Breast epithelium (tissue), 4 donors: Measurements from ENCODE around the gene PTGIR. TPM values are rescaled to one million over a fixed set of nuclear protein-coding genes. Genes with fewer than 3 reads are reported as not detected.

ENCODE experiments used
- DNase-seq, 2 donors: peaks; one replicate each; pipeline ENCODE4 v3.0.0-alpha.2; 2019; ENCODE audit warnings: low spot score in 2 of 2
- H3K27ac ChIP-seq, 2 donors: fragments of 200-600 bp; sonication (generic) in 1 of 2; one replicate each; pipeline ENCODE4 v1.5.1; 2016 to 2019; ENCODE audit warnings: mild to moderate bottlenecking in 1 of 2
- H3K27me3 ChIP-seq, 2 donors: fragments of 200-600 bp; sonication (generic) in 1 of 2; one replicate each; pipeline versions ENCODE4 v1.5.1 to v1.6.0; 2017 to 2019; ENCODE audit warnings: control low read depth in 1 of 2, mild to moderate bottlenecking in 1 of 2
- H3K36me3 ChIP-seq: fragments of 200-600 bp; one replicate; pipeline ENCODE4 v1.5.1; 2019
- H3K4me1 ChIP-seq, 2 donors: fragments of 200-600 bp; sonication (generic); one replicate each; pipeline ENCODE4 v1.5.1; 2016 to 2019; ENCODE audit warnings: control low read depth in 1 of 2
- H3K4me3 ChIP-seq, 3 donors: fragments of 200-600 bp; sonication (generic); 1 replicate in 2 of 3; 2 replicates in 1 of 3; pipeline ENCODE4 v1.5.1; 2016 to 2019; ENCODE audit warnings: mild to moderate bottlenecking in 3 of 3, moderate library complexity in 2 of 3
- H3K9me3 ChIP-seq, 2 donors: fragments of 200-600 bp; sonication (generic) in 1 of 2; one replicate each; pipeline ENCODE4 v1.5.1; 2016 to 2019; ENCODE audit warnings: control low read depth in 1 of 2
- CTCF ChIP-seq, 3 donors: fragments of 450-650 bp; IDR thresholded peaks; one replicate each; pipeline ENCODE4 v1.5.1; 2016 to 2017; ENCODE audit warnings: antibody characterized with exemption in 3 of 3, mild to moderate bottlenecking in 3 of 3, moderate library complexity in 3 of 3
- POLR2A ChIP-seq: fragments of 450-650 bp; IDR thresholded peaks from one replicate; pipeline ENCODE4 v1.6.1; 2016; ENCODE audit warnings: antibody characterized with exemption, mild to moderate bottlenecking, moderate library complexity
- POLR2AphosphoS5 ChIP-seq, 3 donors: sonication (generic); formaldehyde crosslinking; IDR thresholded peaks; one replicate each; pipeline ENCODE4 v1.6.1; 2017; ENCODE audit warnings: antibody characterized with exemption in 3 of 3
- intact Hi-C: fragments of 100-400 bp; cut with DNase I; formaldehyde crosslinking; loops from one replicate; pipeline ENCODE4 v1.15.1; 2023; ENCODE audit warnings: low total_unique reads
- total RNA-seq, 3 donors: library from RNA; depleted of rRNA; stranded (reverse); fragments of >200 nt; gene quantifications; one replicate each; pipeline ENCODE4 v1.1.0, GENCODE V29; 2016

PTGIR gene
- total RNA-seq, 3 donors from 2014 or later: 0.29 to 6.9 (median 1.3) TPM

GRCh38 chr19:46654621-46655152, 29.8 kb upstream of the PTGIR start:
- intact Hi-C loops: no loop called here
- TF ChIP-seq POLR2AphosphoS5 (IDR thresholded peaks at IDR 0.05) (no peak), POLR2A (no peak), CTCF (IDR thresholded peaks at IDR 0.05) (no peak)
- Histone ChIP-seq H3K4me3 (no peak overlapping the region), H3K27me3 (peaks cover 0 to 18% of the 10 kb centered on the region in 2 donors), H3K27ac (no peak overlapping the region), H3K9me3 (no peaks in the 10 kb centered on the region), H3K4me1 (peaks cover 0 to 3% of the 10 kb centered on the region in 2 donors), H3K36me3 (no peaks in the 10 kb centered on the region)
- no peak for DNase-seq

GRCh38 chr19:46650445-46650844, 25.6 kb upstream of the PTGIR start:
- no peaks in the 10 kb centered on the region for H3K36me3 ChIP-seq
- TF ChIP-seq POLR2A (no peak), POLR2AphosphoS5 (IDR thresholded peaks at IDR 0.05) (no peak), CTCF (IDR thresholded peaks at IDR 0.05) (no peak)
- no peak overlapping the region for H3K27ac ChIP-seq
- H3K9me3 ChIP-seq: peaks cover 0 to 4% of the 10 kb centered on the region in 2 donors
- no peak for DNase-seq
- H3K4me3 ChIP-seq: no peak overlapping the region
- intact Hi-C loops: no loop called here
- H3K4me1 ChIP-seq: no peaks in the 10 kb centered on the region
- peaks cover 0 to 25% of the 10 kb centered on the region in 2 donors for H3K27me3 ChIP-seq

- DNase-seq: no peak
- Histone ChIP-seq H3K27me3 (peaks cover 0 to 25% of the 10 kb centered on the region in 2 donors), H3K36me3 (no peaks in the 10 kb centered on the region), H3K4me1 (no peaks in the 10 kb centered on the region), H3K27ac (no peak overlapping the region), H3K4me3 (no peak overlapping the region), H3K9me3 (peaks cover 0 to 4% of the 10 kb centered on the region in 2 donors)
- intact Hi-C loops: no loop called here
- TF ChIP-seq POLR2A (no peak), POLR2AphosphoS5 (IDR thresholded peaks at IDR 0.05) (no peak), CTCF (IDR thresholded peaks at IDR 0.05) (no peak)
Measured at GRCh38 chr19:46648961-46649960, 24.4 kb upstream of the PTGIR start.

- no peak overlapping the region for H3K4me3 ChIP-seq
- H3K27ac ChIP-seq: no peak overlapping the region
- no peaks in the 10 kb centered on the region for H3K4me1 ChIP-seq
- intact Hi-C loops: no loop called here
- H3K27me3 ChIP-seq: peaks cover 0 to 25% of the 10 kb centered on the region in 2 donors
- H3K9me3 ChIP-seq: peaks cover 0 to 4% of the 10 kb centered on the region in 2 donors
- H3K36me3 ChIP-seq: no peaks in the 10 kb centered on the region
- TF ChIP-seq POLR2AphosphoS5 (IDR thresholded peaks at IDR 0.05): no peak
- TF ChIP-seq CTCF (IDR thresholded peaks at IDR 0.05): no peak
- TF ChIP-seq POLR2A: no peak
- DNase-seq: no peak
Measured at GRCh38 chr19:46648060-46648960, 23.4 kb upstream of the PTGIR start.
